Breast epithelium (tissue), 3 donors: Measurements from ENCODE around the gene ARHGAP25.

Experiments used
- CTCF ChIP-seq, 3 donors: fragments of 450-650 bp; IDR thresholded peaks; one replicate each; pipeline ENCODE4 v1.5.1; 2016 to 2017; ENCODE audit warnings: antibody characterized with exemption in 3 of 3, mild to moderate bottlenecking in 3 of 3, moderate library complexity in 3 of 3
- POLR2AphosphoS5 ChIP-seq, 3 donors: sonication (generic); formaldehyde crosslinking; IDR thresholded peaks; one replicate each; pipeline ENCODE4 v1.6.1; 2017; ENCODE audit warnings: antibody characterized with exemption in 3 of 3

- TF ChIP-seq CTCF (IDR thresholded peaks at IDR 0.05) (no peak), POLR2AphosphoS5 (IDR thresholded peaks at IDR 0.05) (no peak)
Measured at GRCh38 chr2:68831686-68832232, 97.1 kb downstream of the ARHGAP25 start.
